ENCODE measurements around the gene XYLB.

- TF ChIP-seq CTCF (IDR thresholded peaks at IDR 0.05; ENCODE audit: borderline replicate concordance, extremely low read depth, low read length, poor library complexity, severe bottlenecking) = no peak
- TF ChIP-seq EZH2 (IDR thresholded peaks at IDR 0.05; ENCODE audit: borderline replicate concordance, low read depth, low read length, severe bottlenecking) = no peak
These were observed 34.2 kb upstream of the XYLB start for GRCh38 chr3:38312356-38312755.

All from DND-41 (cell line).